Stimulated activated CD4-positive, alpha-beta T cell treated with anti-CD3 and anti-CD28 coated beads, Interleukin-15, amount 100 ng/mL, for 48 hours (primary cell): ENCODE results near the gene EFCC1.

Experiments used
- DNase-seq, 2 donors: peaks; one replicate each; pipeline ENCODE4 v3.0.0-alpha.2; 2020; ENCODE audit warnings: low read depth in 2 of 2

Gene EFCC1, protein sequence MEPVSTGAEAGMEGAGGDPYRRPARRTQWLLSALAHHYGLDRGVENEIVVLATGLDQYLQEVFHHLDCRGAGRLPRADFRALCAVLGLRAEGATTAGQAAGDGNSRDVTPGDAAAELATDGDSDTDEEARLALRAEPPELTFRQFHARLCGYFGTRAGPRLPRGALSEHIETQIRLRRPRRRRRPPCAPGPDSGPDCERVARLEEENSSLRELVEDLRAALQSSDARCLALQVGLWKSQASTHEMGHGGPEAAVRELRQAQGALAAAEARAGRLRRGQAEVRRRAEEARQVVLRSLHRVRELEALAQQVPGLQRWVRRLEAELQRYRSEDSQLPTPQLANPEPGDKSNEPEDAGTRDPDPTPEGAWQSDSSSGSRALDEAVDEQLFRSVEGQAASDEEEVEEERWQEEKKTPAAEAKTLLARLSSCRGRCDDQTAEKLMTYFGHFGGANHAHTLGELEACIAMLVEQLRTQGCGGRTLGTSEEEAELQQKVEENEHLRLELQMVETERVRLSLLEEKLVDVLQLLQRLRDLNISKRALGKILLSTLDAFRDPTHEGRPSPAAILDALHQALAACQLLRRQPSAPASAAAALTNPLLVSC

GRCh38 chr3:129001101-129001805 lies at the start of gene EFCC1:
EFCC1 (plus strand) TSS chr3:129001304; CDS start chr3:129001629, 325 bp downstream.
- DNase-seq: no peak

DNA sequence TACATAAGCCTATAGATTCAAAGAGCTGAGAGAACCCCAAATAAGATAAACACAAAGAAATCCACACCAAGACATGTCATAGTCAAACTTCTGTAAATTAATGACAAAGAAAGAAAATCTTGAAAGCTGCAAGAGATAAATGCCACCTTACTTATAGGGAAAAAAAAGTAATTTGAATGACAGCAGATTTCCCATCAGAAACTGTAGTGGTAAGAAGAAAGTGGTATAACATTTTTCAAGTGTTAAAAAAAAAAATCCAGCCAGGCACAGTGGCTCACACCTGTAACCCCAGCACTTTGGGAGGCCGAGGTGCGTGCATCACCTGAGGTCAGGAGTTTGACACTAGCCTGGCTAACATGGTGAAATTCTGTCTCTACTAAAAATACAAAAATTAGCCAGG lies 44.7 kb upstream of the EFCC1 start:
- DNase-seq: no peak

DNA sequence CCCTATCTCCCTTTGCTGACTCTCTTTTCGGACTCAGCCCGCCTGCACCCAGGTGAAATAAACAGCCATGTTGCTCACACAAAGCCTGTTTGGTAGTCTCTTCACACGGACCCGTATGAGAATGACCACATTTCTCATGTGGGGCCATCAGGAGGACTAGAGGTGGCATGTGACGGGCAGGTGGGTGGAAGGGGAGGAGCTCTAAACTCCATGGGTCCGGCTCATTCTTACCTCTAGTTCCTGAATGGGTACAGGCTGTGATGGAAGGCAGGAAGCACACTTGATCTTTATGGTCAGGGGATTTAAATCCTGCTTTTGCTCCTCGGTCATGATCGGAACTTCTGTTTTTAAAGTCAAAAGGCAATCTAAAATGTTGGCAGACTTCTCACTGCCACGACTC lies 35.8 kb upstream of the EFCC1 start:
- DNase-seq: no peak

GRCh38 chr3:128965818-128966217 lies 35.3 kb upstream of the EFCC1 start:
- DNase-seq: no peak

DNA sequence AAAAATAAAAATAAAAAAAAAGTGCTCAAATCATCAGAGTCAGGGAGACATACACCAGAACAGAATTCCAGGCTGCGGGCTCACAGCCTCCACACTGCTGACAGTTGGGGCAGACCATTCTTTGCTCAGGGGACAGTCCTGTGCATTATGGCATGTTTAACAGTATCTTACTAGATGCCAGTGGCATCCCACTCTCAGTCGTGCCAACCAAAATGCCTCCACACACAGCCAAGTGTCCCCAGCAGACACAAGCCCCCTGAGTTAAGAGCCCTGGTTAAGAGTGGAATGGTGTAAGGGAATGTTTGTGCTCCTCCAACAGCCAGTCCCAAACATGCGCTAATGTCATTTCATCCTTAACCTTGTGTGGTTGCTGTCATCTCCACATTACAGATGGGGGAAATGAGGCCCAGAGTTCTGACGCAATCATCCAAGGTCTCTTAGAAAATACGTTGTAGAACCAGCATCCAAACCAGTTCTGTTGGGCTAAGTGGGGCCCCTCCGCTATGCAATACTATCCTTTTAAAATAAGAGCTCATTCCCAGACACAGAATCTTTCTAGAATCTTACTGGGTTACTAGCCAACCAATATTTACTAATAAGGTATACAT lies 33.3 kb upstream of the EFCC1 start:
- no peak for DNase-seq

DNA sequence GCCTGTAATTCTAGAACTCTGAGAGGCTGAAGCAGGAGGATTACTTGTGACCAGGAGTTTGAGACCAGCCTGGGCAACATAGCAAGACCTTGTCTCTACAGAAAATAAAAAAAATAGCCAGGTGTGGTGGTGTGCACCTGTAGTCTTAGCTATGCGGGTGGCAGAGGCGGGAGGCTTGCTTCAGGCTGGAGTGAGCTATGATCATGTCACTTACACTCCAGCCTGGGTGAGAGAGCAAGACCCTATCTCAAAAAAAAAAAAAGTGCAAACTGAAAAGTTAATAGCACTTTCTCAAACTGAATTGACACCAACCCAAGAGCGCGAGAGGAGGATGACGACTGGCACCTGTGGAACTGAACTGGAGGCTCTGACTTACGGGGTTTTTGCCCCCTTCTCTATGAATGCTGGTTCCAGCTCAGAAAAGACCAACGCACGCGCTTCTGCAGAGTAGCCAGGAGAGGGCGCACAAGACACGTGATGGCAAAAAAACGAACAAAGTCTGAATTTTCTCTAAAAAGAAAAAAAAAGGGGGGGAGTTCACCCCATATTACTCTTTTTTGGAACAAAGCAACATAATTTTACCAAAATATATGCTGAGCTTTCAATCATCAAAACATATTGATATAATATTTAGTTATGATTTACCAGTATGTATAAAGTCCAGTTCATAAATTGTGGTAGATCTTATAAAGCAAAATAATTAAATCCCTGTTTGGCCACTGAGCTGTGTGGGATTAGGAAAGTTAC lies 30.9 kb upstream of the EFCC1 start:
- peak; percentile 30 to 49 for DNase-seq

DNA sequence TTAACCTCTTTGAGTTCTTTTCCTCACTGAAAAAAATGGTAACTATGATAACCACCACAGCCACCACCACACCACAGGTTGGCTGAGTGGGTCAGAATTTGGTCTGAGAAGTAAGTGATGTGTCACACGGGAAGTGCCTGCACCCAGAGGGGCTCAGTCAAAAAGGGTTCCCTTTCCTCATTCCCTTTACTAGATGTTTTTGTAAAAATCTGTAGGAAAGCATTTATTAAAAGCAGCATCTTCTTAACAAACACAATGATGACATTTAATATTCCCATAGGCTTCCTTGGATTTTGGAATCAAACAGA lies 30.4 kb upstream of the EFCC1 start:
- no peak for DNase-seq

- no peak for DNase-seq
Measured at GRCh38 chr3:128971421-128972100, 29.5 kb upstream of the EFCC1 start.

DNA sequence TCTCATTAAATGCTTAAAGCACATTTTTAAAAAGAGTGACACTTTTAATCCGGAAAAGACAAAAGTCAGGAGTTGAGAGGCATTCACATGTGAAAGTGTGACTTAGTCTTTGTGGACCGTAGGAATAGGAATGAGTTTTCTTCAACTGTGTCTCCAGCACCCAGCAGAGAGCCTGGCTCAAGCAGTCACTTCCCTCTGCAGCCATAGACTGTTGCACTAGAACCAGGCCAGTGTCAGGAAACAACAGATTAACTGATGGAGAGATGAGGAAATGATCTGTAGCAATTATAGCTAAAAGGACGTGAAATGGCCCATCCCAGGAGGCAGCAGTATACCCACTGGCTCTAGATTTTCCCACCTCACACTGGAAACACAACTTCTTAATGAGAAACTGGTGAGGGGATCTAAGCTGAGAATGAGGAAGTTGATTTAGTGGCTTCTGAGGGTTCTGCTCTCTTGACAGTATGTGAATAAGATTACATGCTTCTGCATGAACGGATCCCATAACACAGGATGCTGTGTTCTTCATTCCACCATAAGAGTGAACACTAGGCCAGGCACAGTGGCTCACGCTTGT lies 27.0 kb upstream of the EFCC1 start:
- no peak for DNase-seq

DNA sequence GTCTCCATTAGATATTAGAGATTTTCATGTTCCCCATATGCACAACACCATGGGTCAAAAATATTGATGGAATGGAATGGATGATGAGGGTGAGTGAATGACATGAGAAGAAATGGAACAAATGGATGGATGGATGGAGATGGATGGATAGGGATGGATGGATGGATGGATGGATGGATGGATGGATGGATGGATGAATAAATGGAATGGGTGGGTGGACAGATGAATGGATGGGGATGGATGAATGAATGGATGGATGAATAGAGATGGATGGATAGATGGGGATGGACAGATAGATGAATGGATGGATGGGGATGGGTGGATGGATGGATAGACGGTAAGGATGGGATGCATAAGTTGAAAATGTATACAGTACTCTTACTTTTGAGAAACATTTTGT lies 25.8 kb upstream of the EFCC1 start:
- no peak for DNase-seq

DNA sequence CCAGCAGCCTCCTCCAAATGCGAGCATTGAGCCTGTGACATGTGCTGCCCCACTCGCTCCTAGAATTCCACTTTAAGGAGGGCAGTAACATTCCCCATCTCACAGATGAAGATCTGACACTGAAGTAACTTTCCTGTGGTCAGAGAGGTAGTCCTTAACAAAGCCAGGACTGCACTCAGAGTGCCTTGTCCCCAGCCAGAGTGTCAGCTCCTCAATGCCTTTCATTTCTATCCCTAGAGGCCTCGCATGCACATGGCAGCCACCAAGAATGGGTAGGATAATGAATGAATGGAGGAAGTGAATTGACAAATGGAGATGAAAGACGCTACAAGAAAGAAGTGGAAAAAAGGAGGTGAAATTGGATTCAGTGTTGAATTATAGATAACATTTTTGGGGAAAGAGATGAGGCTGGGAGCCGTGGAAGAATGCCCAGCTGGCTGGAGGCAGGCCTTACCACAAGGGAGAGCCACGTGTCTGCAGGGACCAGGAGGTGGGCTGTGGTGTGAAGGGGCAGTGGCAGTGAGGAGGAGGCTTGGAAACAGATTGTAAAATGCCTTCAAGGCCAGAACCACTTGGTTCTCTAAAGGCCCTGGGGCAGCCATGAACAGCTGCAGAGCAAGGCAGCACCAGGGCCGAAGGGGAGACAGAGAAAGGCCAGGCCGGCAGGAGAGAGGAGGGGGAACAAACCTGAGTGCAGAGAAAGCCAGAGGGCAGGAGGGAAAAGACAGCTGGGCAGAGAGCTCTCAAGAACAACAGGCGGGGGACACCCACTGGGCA lies 17.6 kb upstream of the EFCC1 start:
- no peak for DNase-seq

- no peak for DNase-seq
Measured at GRCh38 chr3:128984596-128984995, 16.5 kb upstream of the EFCC1 start.

DNA sequence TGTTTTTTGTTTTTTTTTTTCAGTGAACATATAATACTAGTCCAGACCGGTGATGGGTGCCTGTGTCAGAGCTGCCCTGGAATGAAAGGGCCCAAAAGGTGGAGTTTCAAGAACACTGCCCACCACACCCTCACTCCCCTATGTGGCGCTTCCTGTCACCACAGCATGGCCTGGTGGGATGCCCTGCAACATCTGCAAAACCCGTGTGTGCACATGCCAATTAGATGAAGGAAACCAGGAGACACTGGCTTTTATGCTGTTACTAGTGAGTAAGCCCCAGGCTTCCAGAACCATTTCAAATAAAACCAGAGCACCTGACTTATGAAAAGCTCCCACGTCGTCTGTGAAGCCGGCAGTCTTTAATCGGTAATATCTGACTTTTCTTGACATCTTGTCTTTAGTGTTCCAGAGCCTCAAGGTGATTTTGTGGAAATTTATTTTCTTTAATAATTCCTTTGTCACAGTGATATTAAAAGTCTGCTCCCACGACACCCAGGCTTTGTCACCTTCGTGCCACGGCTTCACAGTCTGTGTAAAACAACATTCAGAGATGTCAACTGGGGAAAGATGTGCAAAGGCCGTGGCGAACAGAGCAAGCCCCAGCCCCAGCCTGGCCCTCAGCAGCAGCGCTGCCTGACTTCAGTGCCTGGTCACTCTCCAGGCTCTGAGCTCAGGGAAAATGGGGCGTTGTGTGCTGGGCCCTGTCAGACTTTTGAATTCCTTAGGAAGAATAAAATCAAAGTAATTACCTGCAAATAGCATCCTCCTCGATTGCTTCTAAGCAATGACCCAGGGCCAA lies 13.6 kb upstream of the EFCC1 start:
- DNase-seq: no peak

DNA sequence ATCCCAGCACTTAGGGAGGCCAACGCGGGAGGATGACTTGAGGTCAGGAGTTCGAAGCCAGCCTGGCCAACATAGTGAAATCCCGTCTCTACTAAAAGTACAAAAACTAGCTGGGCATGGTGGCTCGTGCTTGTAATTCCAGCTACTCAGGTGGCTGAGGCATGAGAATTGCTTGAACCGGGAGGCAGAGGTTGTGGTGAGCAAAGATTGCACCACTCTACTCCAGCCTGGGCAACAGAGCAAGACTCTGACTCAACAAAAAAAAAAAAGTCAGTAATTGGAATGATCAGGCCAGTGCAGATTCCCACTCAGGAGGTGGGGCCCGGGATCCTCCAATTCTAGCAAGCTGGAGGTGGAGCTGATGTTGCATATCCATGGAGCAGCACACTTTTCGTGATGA lies 12.8 kb upstream of the EFCC1 start:
- no peak for DNase-seq

GRCh38 chr3:128991355-128991895 lies 9.7 kb upstream of the EFCC1 start:
- no peak for DNase-seq

DNA sequence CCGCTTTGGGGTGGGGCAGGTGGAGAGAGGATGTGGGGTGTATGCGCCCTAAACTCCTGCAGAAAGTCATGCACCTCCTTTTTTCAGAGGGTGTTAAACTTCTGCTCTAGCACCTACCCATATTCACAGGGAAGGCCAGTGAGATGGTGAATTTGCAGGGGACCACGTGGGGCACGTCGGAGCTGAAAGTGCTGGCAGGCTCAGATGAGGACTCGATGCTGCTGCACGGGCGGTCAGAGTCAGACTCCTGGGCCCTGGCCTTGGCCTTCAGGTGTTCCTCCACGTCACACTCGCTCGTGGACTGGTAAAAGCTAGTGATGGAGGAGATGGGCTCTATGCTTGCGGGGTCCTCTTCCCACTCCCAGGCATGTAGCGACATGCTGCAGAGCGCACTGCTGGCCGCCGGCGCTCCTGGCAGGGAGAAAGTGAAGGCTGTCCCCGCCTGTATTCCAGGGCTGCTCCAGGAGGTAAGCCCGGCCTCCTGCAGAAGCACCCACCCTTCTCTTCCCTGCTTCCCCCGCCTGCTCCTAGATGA lies 8.1 kb upstream of the EFCC1 start:
- no peak for DNase-seq

- peak; percentile 75 to 89 for DNase-seq
Measured at GRCh38 chr3:128993461-128994172, 7.5 kb upstream of the EFCC1 start, which contains the start of gene CFAP92. CFAP92 (minus strand) TSS chr3:128994076; CDS start chr3:128993304, 772 bp downstream.

GRCh38 chr3:128994173-128994512 lies 7.0 kb upstream of the EFCC1 start:
- DNase-seq: no peak
